K562 (cell line): Measurements from ENCODE around the gene CD248. TPM values are rescaled to one million over a fixed set of nuclear protein-coding genes. Genes with fewer than 3 reads are reported as not detected.
A peak's percentile ranks its signal among the peaks of the same experiment; 100 is the strongest.
"Not testable (repeated sequence)": the region's sequence is repeated elsewhere in the genome, so short reads cannot be mapped to it uniquely, and the experiment has no call there.

Experiments used
- ATAC-seq: fragments of 200-7000 bp; cut with Tn5 transposase; 3 replicates; pipeline ENCODE4 v1.9.1; 2020; ENCODE audit warnings: moderate library complexity
- BruUV-seq: library from RNA; stranded (reverse); fragments of 400-500 nt; replicated peaks from 2 replicates; lab custom pipeline; 2021; lab: Mats Ljungman, UMichigan
- CTCF ChIA-PET: fragments of 300-600 bp; formaldehyde crosslinking; extraction: SDS; loops from one replicate; lab custom pipeline; 2021; ENCODE audit warnings: low intra/inter-chr PET ratio; lab: Yijun Ruan, JAX
- POLR2A ChIA-PET: fragments of 300-600, 350-650 bp; sonication (Branson Sonifier 250); formaldehyde crosslinking; extraction: SDS; loops from one replicate; lab custom pipeline; 2021; ENCODE audit warnings: antibody characterized with exemption, inconsistent platforms; lab: Yijun Ruan, JAX
- DNase-seq, 4 experiments: peaks; one replicate each; pipeline versions ENCODE4 v3.0.0 to v3.0.0-alpha.2; 2011 to 2018; ENCODE audit warnings: low spot score in 3 of 4, mixed read lengths in 3 of 4; ENCODE audit errors: extremely low read depth in 1 of 4
- FAIRE-seq: peaks from 2 replicates; lab custom pipeline; 2011; peaks lifted over from hg19 to GRCh38; lab: Jason Lieb, UNC
- H2AFZ ChIP-seq: 2 replicates; pipeline ENCODE4 v1.6.0; 2011; ENCODE audit warnings: low read depth, low read length, control low read depth, inconsistent platforms
- H3K27ac ChIP-seq: fragments of 200-600 bp; 3 replicates; pipeline ENCODE4 v1.8.0; 2011; ENCODE audit warnings: low read depth, mild to moderate bottlenecking, control low read depth, inconsistent platforms, low read length, moderate library complexity, mixed read lengths; ENCODE audit errors: extremely low read depth
- H3K27me3 ChIP-seq, 2 experiments: fragments of 300-600 bp in 1 of 2; 2 replicates in 1 of 2; 3 replicates in 1 of 2; pipeline versions ENCODE4 v1.6.0 to v1.8.0; 2011; ENCODE audit warnings: inconsistent platforms in 2 of 2, low read length in 2 of 2, mild to moderate bottlenecking in 1 of 2, mixed read lengths in 1 of 2, moderate library complexity in 1 of 2; ENCODE audit not compliant: control insufficient read depth in 2 of 2, insufficient read depth in 2 of 2
- H3K36me3 ChIP-seq: fragments of 300-600 bp; 3 replicates; pipeline ENCODE4 v1.8.0; 2011; ENCODE audit warnings: mild to moderate bottlenecking, low read length, inconsistent platforms; ENCODE audit not compliant: control insufficient read depth, insufficient read depth
- H3K4me1 ChIP-seq, 2 experiments: fragments of 200-600 bp in 1 of 2; replicated peaks in 1 of 2; 2 replicates in 1 of 2; 3 replicates in 1 of 2; pipeline versions ENCODE4 v1.5.1 to v1.8.0; 2011; ENCODE audit warnings: inconsistent platforms in 2 of 2, low read length in 2 of 2, mild to moderate bottlenecking in 1 of 2, mixed read lengths in 1 of 2, moderate library complexity in 1 of 2; ENCODE audit not compliant: control insufficient read depth in 2 of 2, insufficient read depth in 2 of 2
- H3K4me2 ChIP-seq: 2 replicates; pipeline ENCODE4 v1.6.1; 2011; ENCODE audit warnings: low read length, control low read depth, inconsistent platforms, mixed read lengths; ENCODE audit not compliant: insufficient read depth
- H3K4me3 ChIP-seq: fragments of 200-600 bp; sonication (generic), shearing (Covaris generic); 2 replicates; pipeline ENCODE4 v1.5.1; 2016; ENCODE audit warnings: control low read depth, inconsistent platforms
- H3K79me2 ChIP-seq: fragments of 200-600 bp; 3 replicates; pipeline ENCODE4 v1.8.0; 2011; ENCODE audit warnings: low read length, inconsistent platforms; ENCODE audit not compliant: control insufficient read depth, insufficient read depth
- H3K9ac ChIP-seq, 2 experiments: 2 replicates each; pipeline versions ENCODE4 v1.6.0 to v1.6.1; 2011; ENCODE audit warnings: low read depth in 2 of 2, low read length in 2 of 2, control low read depth in 1 of 2, inconsistent platforms in 1 of 2, mild to moderate bottlenecking in 1 of 2, mixed read lengths in 1 of 2; ENCODE audit not compliant: insufficient read depth in 1 of 2
- H3K9me1 ChIP-seq: one replicate; pipeline ENCODE4 v1.6.0; 2011; ENCODE audit warnings: inconsistent platforms, mild to moderate bottlenecking, low read length, moderate library complexity; ENCODE audit not compliant: control insufficient read depth, insufficient read depth
- H3K9me3 ChIP-seq: replicated peaks from 2 replicates; pipeline ENCODE4 v1.5.1; 2011; ENCODE audit warnings: low read depth, low read length, inconsistent platforms; ENCODE audit not compliant: control insufficient read depth, insufficient read depth
- H4K20me1 ChIP-seq: replicated peaks from 2 replicates; pipeline ENCODE4 v1.6.1; 2011; ENCODE audit warnings: low read length, inconsistent platforms, mixed read lengths; ENCODE audit not compliant: control insufficient read depth, insufficient read depth
- AFF1 ChIP-seq, 2 experiments: fragments of 450-650 bp; IDR thresholded peaks; 2 replicates each; pipeline ENCODE4 v1.6.1; 2018; ENCODE audit warnings: mild to moderate bottlenecking in 2 of 2, low read depth in 1 of 2; ENCODE audit not compliant: partially characterized antibody in 2 of 2
- WGBS: fragments of 100-300 bp; shearing (Covaris generic); methylation state at CpG from one replicate; pipeline ENCODE4 v1.1.6; 2016; ENCODE audit warnings: low coverage, mixed read lengths; ENCODE audit not compliant: insufficient coverage; ENCODE audit errors: missing lambda C conversion rate; 5-methylcytosine and 5-hydroxymethylcytosine counted together
- in situ Hi-C: fragments of 300-500 bp; cut with MboI; formaldehyde crosslinking; loops from 4 replicates; pipeline ENCODE4 v1.15.0; 2018; ENCODE audit warnings: inconsistent platforms, mixed read lengths
- intact Hi-C: fragments of 100-400 bp; cut with micrococcal nuclease; formaldehyde crosslinking; loops from 2 replicates; pipeline ENCODE4 v1.14.2; 2022
- polyA plus RNA-seq, 8 experiments: library from polyadenylated mRNA; depleted of rRNA in 4 of 8; stranded (reverse) in 5 of 8; unstranded in 3 of 8; fragments of >200 nt; fragmentation: Nextera tagmentation in 2 of 8; fragmentation: Illumina TruSeq in 1 of 8; extraction: Ambion mirVana in 2 of 8; extraction: Trizol in 1 of 8; gene quantifications; 2 replicates each; pipeline versions ENCODE4 v1.2.1 to v1.2.3, GENCODE V29; 2011 to 2014; ENCODE audit warnings: inconsistent platforms in 1 of 8, missing spikeins in 1 of 8
- total RNA-seq, 7 experiments: library from RNA; depleted of rRNA in 6 of 7; stranded (reverse); fragments of >200 nt in 6 of 7; fragmentation: Illumina TruSeq in 2 of 7; extraction: Trizol in 2 of 7; gene quantifications; 2 replicates each; pipeline versions ENCODE4 v1.2.1 to v1.2.3, GENCODE V29; 2011 to 2021; ENCODE audit warnings: low replicate concordance in 1 of 7

Gene CD248
- total and polyA plus RNA-seq, 9 of the 15 experiments (the other 6 are each of a cell fraction or from before 2014, with no cell fraction given) = 0.09 TPM; not detected in 8

- peaks cover 0 to 48% of the 10 kb centered on the region in 2 experiments; a peak in 2 of 5 replicates for H3K4me1 ChIP-seq
- FAIRE-seq, H3K79me2 ChIP-seq, H3K4me3 ChIP-seq, H3K9ac ChIP-seq, H3K27ac ChIP-seq, H4K20me1 ChIP-seq, POLR2A ChIA-PET, H3K4me2 ChIP-seq, ATAC-seq, intact Hi-C loops, H2AFZ ChIP-seq, in situ Hi-C loops, H3K27me3 ChIP-seq, H3K9me1 ChIP-seq, H3K9me3 ChIP-seq, DNase-seq, BruUV-seq, CTCF ChIA-PET, H3K36me3 ChIP-seq: not testable (repeated sequence)
- TF ChIP-seq AFF1 (IDR thresholded peaks at IDR 0.05; ENCODE audit: low read depth in 1 of 2, partially characterized antibody in 2 of 2) = peak in 1 of 2 experiments; percentile 93
- WGBS = 27% methylated on average over 1 of the region's 2 CpGs
Observed at GRCh38 chr11:66320289-66320688, 3.4 kb upstream of the CD248 start.
